ENCODE results near the gene CLEC19A. TPM values are rescaled to one million over a fixed set of nuclear protein-coding genes. Genes with fewer than 3 reads are reported as not detected.

The CLEC19A gene
- total and polyA plus RNA-seq, 2 donors (not counting 3 experiments of a cell fraction or from before 2014, with no cell fraction given): not detected

DNA sequence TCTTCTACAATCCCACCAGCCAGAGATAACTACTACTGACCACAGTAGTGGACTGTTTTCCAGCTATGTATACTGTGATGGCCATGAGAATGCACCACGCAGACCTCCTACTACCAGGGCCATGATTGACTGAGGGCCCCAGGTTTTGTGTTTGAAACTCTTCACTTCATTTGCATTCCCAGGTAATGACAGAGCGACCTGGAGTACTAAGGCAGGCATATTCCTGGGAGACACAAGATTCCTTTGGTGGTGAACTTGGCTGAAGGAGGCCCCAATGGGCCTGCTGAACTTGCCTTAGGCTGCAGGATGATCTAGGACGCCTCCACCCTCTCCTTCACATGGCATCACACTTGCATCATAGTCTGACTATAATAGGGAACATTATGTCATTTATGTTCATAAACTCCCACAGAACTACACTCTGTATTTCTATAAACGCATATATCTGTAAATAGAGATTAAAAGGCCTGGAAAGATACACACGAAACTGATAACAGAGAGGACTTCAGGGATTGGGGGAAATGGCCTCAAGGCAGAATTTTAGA, 30.4 kb downstream of the CLEC19A start:
- Histone ChIP-seq H3K9me3 (replicated peaks; ENCODE audit: control insufficient read depth, insufficient read depth, low read length) (no peaks in the 10 kb centered on the region), H3K4me2 (ENCODE audit: insufficient read depth, low read length) (no peak overlapping the region), H3K4me3 (replicated peaks in 1 of 3; ENCODE audit: insufficient read depth in 1 of 3, low read depth in 1 of 3, low read length in 3 of 3) (no peak overlapping the region), H3K27me3 (ENCODE audit: control insufficient read depth in 2 of 2, insufficient read depth in 2 of 2, low read length in 2 of 2) (no peaks in the 10 kb centered on the region), H2AFZ (ENCODE audit: low read depth, low read length) (no peak overlapping the region), H3K9me1 (replicated peaks; ENCODE audit: control insufficient read depth, extremely low read depth, insufficient read depth, low read length) (no peaks in the 10 kb centered on the region), H3K36me3 (ENCODE audit: control insufficient read depth in 2 of 2, extremely low read depth in 1 of 2, insufficient read depth in 2 of 2, low read length in 2 of 2) (no peaks in the 10 kb centered on the region), H3K79me2 (ENCODE audit: control insufficient read depth, insufficient read depth, low read length) (no peaks in the 10 kb centered on the region), H3K27ac (ENCODE audit: insufficient read depth, low read depth, low read length) (no peak overlapping the region), H3K9ac (replicated peaks; ENCODE audit: extremely low read depth, insufficient read depth, low read length) (no peak overlapping the region), H3K4me1 (ENCODE audit: control insufficient read depth, extremely low read depth, insufficient read depth, low read length) (no peaks in the 10 kb centered on the region), H4K20me1 (replicated peaks; ENCODE audit: control insufficient read depth, extremely low read depth, insufficient read depth, low read length) (no peaks in the 10 kb centered on the region)
- POLR2A ChIA-PET: no interaction called here
- dilution Hi-C loops (cut with MboI; ENCODE audit: extremely low pct_ligation_motif_present, low sequenced_read_pairs): no loop called here
- intact Hi-C loops (cut with micrococcal nuclease): no loop called here
- CTCF ChIA-PET: no interaction called here
- TF ChIP-seq JUN (IDR thresholded peaks at IDR 0.05; ENCODE audit: borderline replicate concordance, insufficient read depth, insufficient read length, low read depth): no peak
- TF ChIP-seq POLR2A (IDR thresholded peaks at IDR 0.05; ENCODE audit: low read depth, low read length): no peak
- TF ChIP-seq FOS (IDR thresholded peaks at IDR 0.05; ENCODE audit: borderline replicate concordance, insufficient read depth, low read length): no peak
- no peak for TF ChIP-seq CTCF (IDR thresholded peaks at IDR 0.05; ENCODE audit: extremely low read depth in 1 of 2, insufficient read depth in 1 of 2, low read depth in 1 of 2, low read length in 2 of 2)
- TF ChIP-seq EZH2 (IDR thresholded peaks at IDR 0.05; ENCODE audit: borderline replicate concordance, low read depth, low read length, severe bottlenecking): no peak
- no peak for TF ChIP-seq GATA2 (IDR thresholded peaks at IDR 0.05; ENCODE audit: insufficient read depth, insufficient read length, low read depth, low read length)
- DNase-seq (ENCODE audit: low read depth, low spot score) (no peak), FAIRE-seq (no peak)
- no TSS peak for BruUV-seq (replicated peaks)

DNA sequence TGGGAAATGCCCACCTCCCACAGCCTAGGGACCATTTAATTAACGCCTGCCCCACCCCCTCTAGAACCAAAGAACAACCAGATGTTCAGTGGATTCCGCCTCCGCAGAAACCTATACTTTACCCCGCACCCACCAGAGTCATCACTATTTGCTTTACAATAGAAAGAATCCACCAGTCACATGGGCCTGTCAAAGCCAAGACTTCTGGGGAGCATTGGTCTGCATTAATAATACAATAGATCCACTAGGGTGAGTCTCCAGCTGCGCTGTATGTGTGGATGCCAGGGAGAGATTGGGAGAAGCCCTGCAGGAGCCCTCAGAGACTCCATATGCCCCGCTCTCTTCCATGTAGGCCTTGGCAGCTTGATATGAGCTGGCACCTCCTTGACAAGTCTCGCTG, 31.3 kb downstream of the CLEC19A start:
- dilution Hi-C loops (cut with MboI; ENCODE audit: extremely low pct_ligation_motif_present, low sequenced_read_pairs): no loop called here
- no TSS peak for BruUV-seq (replicated peaks)
- FAIRE-seq (no peak), DNase-seq (ENCODE audit: low read depth, low spot score) (no peak)
- Histone ChIP-seq H2AFZ (ENCODE audit: low read depth, low read length) (no peak overlapping the region), H3K79me2 (ENCODE audit: control insufficient read depth, insufficient read depth, low read length) (no peaks in the 10 kb centered on the region), H3K4me3 (replicated peaks in 1 of 3; ENCODE audit: insufficient read depth in 1 of 3, low read depth in 1 of 3, low read length in 3 of 3) (no peak overlapping the region), H3K4me2 (ENCODE audit: insufficient read depth, low read length) (no peak overlapping the region), H3K9me3 (replicated peaks; ENCODE audit: control insufficient read depth, insufficient read depth, low read length) (no peaks in the 10 kb centered on the region), H3K9ac (replicated peaks; ENCODE audit: extremely low read depth, insufficient read depth, low read length) (no peak overlapping the region), H3K4me1 (ENCODE audit: control insufficient read depth, extremely low read depth, insufficient read depth, low read length) (no peaks in the 10 kb centered on the region), H4K20me1 (replicated peaks; ENCODE audit: control insufficient read depth, extremely low read depth, insufficient read depth, low read length) (no peaks in the 10 kb centered on the region), H3K9me1 (replicated peaks; ENCODE audit: control insufficient read depth, extremely low read depth, insufficient read depth, low read length) (no peaks in the 10 kb centered on the region), H3K27me3 (ENCODE audit: control insufficient read depth in 2 of 2, insufficient read depth in 2 of 2, low read length in 2 of 2) (no peaks in the 10 kb centered on the region), H3K27ac (ENCODE audit: insufficient read depth, low read depth, low read length) (no peak overlapping the region), H3K36me3 (ENCODE audit: control insufficient read depth in 2 of 2, extremely low read depth in 1 of 2, insufficient read depth in 2 of 2, low read length in 2 of 2) (no peaks in the 10 kb centered on the region)
- POLR2A ChIA-PET: no interaction called here
- TF ChIP-seq JUN (IDR thresholded peaks at IDR 0.05; ENCODE audit: borderline replicate concordance, insufficient read depth, insufficient read length, low read depth): no peak
- no peak for TF ChIP-seq EZH2 (IDR thresholded peaks at IDR 0.05; ENCODE audit: borderline replicate concordance, low read depth, low read length, severe bottlenecking)
- no peak for TF ChIP-seq CTCF (IDR thresholded peaks at IDR 0.05; ENCODE audit: extremely low read depth in 1 of 2, insufficient read depth in 1 of 2, low read depth in 1 of 2, low read length in 2 of 2)
- TF ChIP-seq POLR2AphosphoS5 (IDR thresholded peaks at IDR 0.05; ENCODE audit: insufficient read depth, low read depth, low read length): no peak
- TF ChIP-seq GATA2 (IDR thresholded peaks at IDR 0.05; ENCODE audit: insufficient read depth, insufficient read length, low read depth, low read length): no peak
- TF ChIP-seq POLR2A (IDR thresholded peaks at IDR 0.05; ENCODE audit: low read depth, low read length): no peak
- no peak for TF ChIP-seq FOS (IDR thresholded peaks at IDR 0.05; ENCODE audit: borderline replicate concordance, insufficient read depth, low read length)
- TF ChIP-seq, protein P1, sequence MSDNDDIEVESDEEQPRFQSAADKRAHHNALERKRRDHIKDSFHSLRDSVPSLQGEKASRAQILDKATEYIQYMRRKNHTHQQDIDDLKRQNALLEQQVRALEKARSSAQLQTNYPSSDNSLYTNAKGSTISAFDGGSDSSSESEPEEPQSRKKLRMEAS (IDR thresholded peaks at IDR 0.05; ENCODE audit: insufficient read depth, insufficient read length): no peak
- TF ChIP-seq MYC (IDR thresholded peaks at IDR 0.05; ENCODE audit: low read depth, low read length): no peak
- CTCF ChIA-PET: no interaction called here
- intact Hi-C loops (cut with micrococcal nuclease): no loop called here

Data from endothelial cell of umbilical vein (primary cell).